Measurements from ENCODE around the gene TIMM10. TPM values are rescaled to one million over a fixed set of nuclear protein-coding genes. Genes with fewer than 3 reads are reported as not detected.

Gene TIMM10
- total RNA-seq, 3 donors from 2014 or later: 25.5 to 50.1 (median 49.9) TPM

DNA sequence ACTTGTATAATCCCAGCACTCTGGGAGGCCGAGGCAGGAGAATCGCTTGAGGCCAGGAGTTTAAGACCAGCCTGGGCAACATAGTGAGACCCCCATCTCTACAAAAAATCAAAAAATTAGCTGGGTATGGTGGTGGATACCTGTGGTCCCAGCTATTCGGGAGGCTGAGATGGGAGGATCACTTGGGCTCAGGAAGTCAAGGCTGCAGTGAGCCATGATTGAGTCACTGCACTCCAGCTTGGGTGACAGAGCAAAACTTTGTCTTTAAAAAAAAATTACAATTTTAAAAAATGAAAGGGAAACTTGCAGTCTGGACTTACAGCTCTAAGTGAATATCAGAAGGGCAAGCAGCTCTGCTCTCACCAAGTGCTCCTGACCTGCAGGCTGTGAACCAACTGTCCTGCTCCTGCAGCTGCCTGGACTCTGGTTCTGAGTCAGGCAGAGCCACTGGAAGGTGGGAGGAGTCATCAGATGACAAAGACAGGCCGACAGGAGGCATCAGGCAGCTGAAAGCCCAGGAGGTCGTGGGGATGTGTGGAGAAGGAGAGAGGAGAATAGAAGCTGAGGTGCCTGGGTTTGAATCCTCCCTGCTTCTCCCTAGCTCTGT is 16.4 kb upstream of the TIMM10 start:
- Histone ChIP-seq H3K36me3 (ENCODE audit: low read depth) (no peaks in the 10 kb centered on the region), H3K9me3 (no peaks in the 10 kb centered on the region), H3K4me3 (no peak overlapping the region), H3K4me1 (ENCODE audit: low read depth) (no peaks in the 10 kb centered on the region)
- ATAC-seq (no peak), DNase-seq (no peak)
- intact Hi-C loops (cut with DNase I, micrococcal nuclease): no loop called here
- TF ChIP-seq, protein P1, sequence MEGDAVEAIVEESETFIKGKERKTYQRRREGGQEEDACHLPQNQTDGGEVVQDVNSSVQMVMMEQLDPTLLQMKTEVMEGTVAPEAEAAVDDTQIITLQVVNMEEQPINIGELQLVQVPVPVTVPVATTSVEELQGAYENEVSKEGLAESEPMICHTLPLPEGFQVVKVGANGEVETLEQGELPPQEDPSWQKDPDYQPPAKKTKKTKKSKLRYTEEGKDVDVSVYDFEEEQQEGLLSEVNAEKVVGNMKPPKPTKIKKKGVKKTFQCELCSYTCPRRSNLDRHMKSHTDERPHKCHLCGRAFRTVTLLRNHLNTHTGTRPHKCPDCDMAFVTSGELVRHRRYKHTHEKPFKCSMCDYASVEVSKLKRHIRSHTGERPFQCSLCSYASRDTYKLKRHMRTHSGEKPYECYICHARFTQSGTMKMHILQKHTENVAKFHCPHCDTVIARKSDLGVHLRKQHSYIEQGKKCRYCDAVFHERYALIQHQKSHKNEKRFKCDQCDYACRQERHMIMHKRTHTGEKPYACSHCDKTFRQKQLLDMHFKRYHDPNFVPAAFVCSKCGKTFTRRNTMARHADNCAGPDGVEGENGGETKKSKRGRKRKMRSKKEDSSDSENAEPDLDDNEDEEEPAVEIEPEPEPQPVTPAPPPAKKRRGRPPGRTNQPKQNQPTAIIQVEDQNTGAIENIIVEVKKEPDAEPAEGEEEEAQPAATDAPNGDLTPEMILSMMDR (IDR thresholded peaks at IDR 0.05): no peak

DNA sequence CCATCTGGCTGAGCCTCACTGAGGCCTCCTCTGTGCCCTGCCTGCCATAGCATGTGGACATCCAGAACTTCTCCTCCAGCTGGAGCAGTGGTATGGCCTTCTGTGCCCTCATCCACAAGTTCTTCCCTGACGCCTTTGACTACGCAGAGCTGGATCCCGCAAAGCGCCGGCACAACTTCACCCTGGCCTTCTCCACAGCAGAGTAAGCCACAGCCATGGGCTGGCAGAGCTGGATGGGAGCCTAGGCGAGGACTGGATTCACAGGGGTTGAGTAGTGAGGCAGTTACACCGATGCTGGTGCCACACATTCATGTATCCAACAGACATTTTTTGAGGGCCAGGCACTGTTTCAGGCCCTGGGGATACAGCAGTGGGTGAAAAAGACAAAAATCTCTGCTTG is 15.9 kb upstream of the TIMM10 start:
- no peaks in the 10 kb centered on the region for H3K36me3 ChIP-seq (ENCODE audit: low read depth)
- intact Hi-C loops (cut with DNase I, micrococcal nuclease): no loop called here
- H3K9me3 ChIP-seq: no peaks in the 10 kb centered on the region
- no peaks in the 10 kb centered on the region for H3K4me1 ChIP-seq (ENCODE audit: low read depth)
- ATAC-seq: no peak
- TF ChIP-seq, protein P1 (IDR thresholded peaks at IDR 0.05): no peak
- no peak for DNase-seq
- H3K4me3 ChIP-seq: no peak overlapping the region

DNA sequence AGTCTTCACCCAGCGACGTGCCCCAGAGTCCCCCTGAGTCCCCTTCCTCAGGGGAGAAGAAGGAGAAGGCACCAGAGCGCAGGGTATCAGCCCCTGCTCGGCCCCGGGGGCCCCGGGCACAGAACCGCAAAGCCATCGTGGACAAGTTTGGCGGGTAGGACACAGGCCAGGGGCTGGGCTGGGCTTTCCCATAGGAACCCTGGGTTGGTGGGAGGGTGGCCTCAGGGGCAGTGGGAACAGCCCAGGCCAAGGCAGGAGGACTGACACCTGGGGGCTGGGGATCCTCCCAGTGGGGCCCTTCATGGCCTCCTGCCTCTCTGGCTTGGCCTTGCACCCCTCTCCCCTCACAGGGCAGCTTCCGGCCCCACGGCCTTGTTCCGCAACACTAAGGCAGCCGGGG is 15.3 kb upstream of the TIMM10 start:
- TF ChIP-seq, protein P1 (IDR thresholded peaks at IDR 0.05): no peak
- Histone ChIP-seq H3K4me1 (ENCODE audit: low read depth) (no peaks in the 10 kb centered on the region), H3K9me3 (no peaks in the 10 kb centered on the region), H3K4me3 (no peak overlapping the region), H3K36me3 (ENCODE audit: low read depth) (no peaks in the 10 kb centered on the region)
- ATAC-seq (no peak), DNase-seq (no peak)
- intact Hi-C loops (cut with DNase I, micrococcal nuclease): no loop called here

DNA sequence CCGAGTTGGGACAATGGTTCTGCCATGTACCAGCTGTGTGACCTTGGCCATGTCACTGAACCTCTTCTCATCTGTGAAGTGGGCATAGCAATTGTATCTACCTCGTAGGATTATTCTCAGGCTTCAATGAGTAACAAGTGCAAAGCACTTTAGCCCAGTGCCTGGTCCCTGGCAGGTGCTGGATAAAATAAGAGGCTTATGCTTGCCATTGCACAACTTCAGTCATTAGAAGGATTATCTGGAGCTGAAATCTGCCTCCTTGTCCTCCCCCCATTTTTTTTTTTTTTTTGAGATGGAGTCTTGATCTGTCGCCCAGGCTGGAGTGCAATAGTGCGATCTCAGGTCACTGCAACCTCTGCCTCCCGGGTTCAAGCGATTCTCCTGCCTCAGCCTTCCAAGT is 14.0 kb upstream of the TIMM10 start:
- no peak for ATAC-seq
- intact Hi-C loops (cut with DNase I, micrococcal nuclease): no loop called here
- TF ChIP-seq, protein P1 (IDR thresholded peaks at IDR 0.05): no peak

DNA sequence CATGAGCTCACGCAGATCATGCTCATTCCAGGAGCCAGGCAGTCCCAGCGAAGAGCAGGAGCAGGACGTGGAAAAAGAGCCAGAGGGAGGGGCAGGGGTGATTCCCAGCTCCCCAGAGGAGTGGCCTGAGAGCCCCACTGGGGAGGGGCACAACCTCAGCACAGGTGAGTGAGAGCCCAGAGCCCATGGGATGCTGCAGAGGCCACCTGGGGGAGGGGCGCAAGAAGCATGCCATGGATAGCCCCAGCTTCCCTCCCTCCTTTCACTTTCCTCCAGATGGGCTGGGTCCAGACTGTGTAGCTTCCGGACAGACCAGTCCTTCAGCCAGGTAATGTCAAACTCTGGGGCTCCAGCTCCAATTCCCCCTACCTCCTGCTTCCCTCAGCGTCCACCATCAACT is 13.0 kb upstream of the TIMM10 start:
- Histone ChIP-seq H3K4me3 (no peak overlapping the region), H3K36me3 (ENCODE audit: low read depth) (no peaks in the 10 kb centered on the region), H3K9me3 (no peaks in the 10 kb centered on the region), H3K4me1 (ENCODE audit: low read depth) (no peaks in the 10 kb centered on the region)
- ATAC-seq (peak; percentile 49), DNase-seq (no peak)
- intact Hi-C loops (cut with DNase I, micrococcal nuclease): no loop called here
- TF ChIP-seq, protein P1 (IDR thresholded peaks at IDR 0.05): no peak

More for the DNA sequence above, 14.0 kb upstream of the TIMM10 start:
- Histone ChIP-seq H3K36me3 (ENCODE audit: low read depth) (no peaks in the 10 kb centered on the region), H3K4me1 (ENCODE audit: low read depth) (no peaks in the 10 kb centered on the region), H3K9me3 (no peaks in the 10 kb centered on the region), H3K4me3 (no peak overlapping the region)
- no peak for DNase-seq

DNA sequence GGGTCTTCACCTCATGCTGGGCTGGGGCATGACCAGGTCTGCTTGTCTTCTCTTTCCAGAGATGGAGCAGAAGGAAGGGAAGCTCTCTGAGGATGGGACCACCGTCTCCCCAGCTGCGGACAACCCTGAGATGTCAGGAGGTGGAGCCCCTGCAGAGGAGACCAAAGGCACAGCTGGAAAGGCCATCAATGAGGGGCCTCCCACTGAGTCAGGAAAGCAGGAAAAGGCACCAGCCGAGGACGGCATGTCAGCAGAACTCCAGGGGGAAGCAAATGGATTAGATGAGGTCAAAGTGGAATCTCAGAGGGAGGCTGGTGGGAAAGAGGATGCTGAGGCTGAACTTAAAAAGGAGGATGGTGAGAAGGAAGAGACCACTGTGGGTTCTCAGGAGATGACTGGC is 12.0 kb upstream of the TIMM10 start:
- no peaks in the 10 kb centered on the region for H3K4me1 ChIP-seq (ENCODE audit: low read depth)
- DNase-seq: no peak
- no peak overlapping the region for H3K4me3 ChIP-seq
- intact Hi-C loops (cut with DNase I, micrococcal nuclease): no loop called here
- H3K9me3 ChIP-seq: no peaks in the 10 kb centered on the region
- no peaks in the 10 kb centered on the region for H3K36me3 ChIP-seq (ENCODE audit: low read depth)
- ATAC-seq: no peak
- TF ChIP-seq, protein P1 (IDR thresholded peaks at IDR 0.05): no peak
